K562 (cell line): ENCODE data around the gene HARS1. TPM values are rescaled to one million over a fixed set of nuclear protein-coding genes. Genes with fewer than 3 reads are reported as not detected.
A peak's percentile ranks its signal among the peaks of the same experiment; 100 is the strongest.

Source experiments
- CEBPB ChIP-seq: fragments of 450-650 bp; IDR thresholded peaks from 2 replicates; pipeline ENCODE4 v1.6.1; 2016; ENCODE audit warnings: missing genetic modification characterization, missing compliant biosample characterization
- CEBPG ChIP-seq, 3 experiments: fragments of 200-800 bp in 1 of 3; sonication (Bioruptor generic) in 1 of 3; sonication (generic) in 1 of 3; formaldehyde crosslinking in 1 of 3; IDR thresholded peaks in 2 of 3; conservative IDR thresholded peaks in 1 of 3; 2 replicates each; pipeline versions ENCODE4 v1.6.1 to v1.8.0; 2016 to 2022; ENCODE audit warnings: missing compliant biosample characterization in 2 of 3, missing genetic modification characterization in 2 of 3, mild to moderate bottlenecking in 1 of 3, missing genetic modification reagents in 1 of 3
- EHMT2 ChIP-seq: fragments of 450-650 bp; IDR thresholded peaks from 2 replicates; pipeline ENCODE4 v1.6.1; 2018; ENCODE audit warnings: antibody characterized with exemption
- ELF4 ChIP-seq: fragments of 450-650 bp; formaldehyde crosslinking; IDR thresholded peaks from 2 replicates; pipeline ENCODE4 v1.4.0; 2022; ENCODE audit warnings: missing genetic modification characterization
- ETV1 ChIP-seq: fragments of 450-650 bp; conservative IDR thresholded peaks from 2 replicates; pipeline ENCODE4 v1.6.1; 2016; ENCODE audit warnings: missing genetic modification characterization, control low read depth, low read depth, missing compliant biosample characterization
- FOXO4 ChIP-seq: fragments of 450-650 bp; formaldehyde crosslinking; IDR thresholded peaks from 2 replicates; pipeline ENCODE4 v1.4.0; 2020; ENCODE audit warnings: mild to moderate bottlenecking, moderate library complexity
- FUS ChIP-seq: fragments of 200-400 bp; formaldehyde crosslinking; optimal IDR thresholded peaks from 2 replicates; pipeline ENCODE3; 2017; ENCODE audit warnings: low read depth, low read length
- GATA2 ChIP-seq: sonication (generic); formaldehyde crosslinking; IDR thresholded peaks from 2 replicates; pipeline ENCODE4 v1.4.0; 2020; ENCODE audit warnings: mild to moderate bottlenecking, missing genetic modification reagents
- HIVEP1 ChIP-seq: fragments of 250-450 bp; sonication (Bioruptor Pico); IDR thresholded peaks from 2 replicates; pipeline ENCODE4 v1.4.0; 2020; ENCODE audit warnings: mild to moderate bottlenecking
- HMGXB4 ChIP-seq: sonication (generic); formaldehyde crosslinking; IDR thresholded peaks from 2 replicates; pipeline ENCODE4 v1.8.1; 2023; ENCODE audit warnings: mild to moderate bottlenecking, missing genetic modification reagents
- MEF2A ChIP-seq: IDR thresholded peaks from 2 replicates; pipeline ENCODE4 v1.6.1; 2011; ENCODE audit warnings: low read depth, mild to moderate bottlenecking, low read length, moderate library complexity; ENCODE audit not compliant: control insufficient read depth
- MEIS2 ChIP-seq: fragments of 450-650 bp; IDR thresholded peaks from 2 replicates; pipeline ENCODE4 v1.6.1; 2014; ENCODE audit warnings: mild to moderate bottlenecking; ENCODE audit not compliant: partially characterized antibody
- PHB ChIP-seq: fragments of 250-450 bp; sonication (Bioruptor Pico); IDR thresholded peaks from 2 replicates; pipeline ENCODE4 v1.5.0; 2021
- POU5F1 ChIP-seq: fragments of 150-350 bp; IDR thresholded peaks from 2 replicates; pipeline ENCODE4 v1.6.1; 2014; ENCODE audit warnings: borderline replicate concordance, low read length, low read depth, mild to moderate bottlenecking; ENCODE audit not compliant: partially characterized antibody
- PRMT5 ChIP-seq: sonication (generic); formaldehyde crosslinking; IDR thresholded peaks from 2 replicates; pipeline ENCODE4 v1.5.0; 2020; ENCODE audit warnings: missing genetic modification reagents
- RBFOX2 ChIP-seq: fragments of 200-400 bp; formaldehyde crosslinking; IDR thresholded peaks from 2 replicates; pipeline ENCODE4 v1.6.1; 2017; ENCODE audit warnings: low read depth, mild to moderate bottlenecking, low read length, moderate library complexity
- RBM22 ChIP-seq: fragments of 200-400 bp; formaldehyde crosslinking; IDR thresholded peaks from 2 replicates; pipeline ENCODE4 v1.6.1; 2018; ENCODE audit warnings: low read length, low read depth; ENCODE audit not compliant: poor library complexity, severe bottlenecking
- RFX5 ChIP-seq: IDR thresholded peaks from 2 replicates; pipeline ENCODE4 v1.6.1; 2011; ENCODE audit warnings: low read depth, mild to moderate bottlenecking, improper control_type of control experiment, low read length
- SPI1 ChIP-seq: IDR thresholded peaks from 2 replicates; pipeline ENCODE4 v1.6.1; 2011; ENCODE audit warnings: low read depth, low read length, control low read depth, borderline replicate concordance
- TBP ChIP-seq: optimal IDR thresholded peaks from 2 replicates; pipeline ENCODE3; 2011; ENCODE audit warnings: low read depth, low read length, improper control_type of control experiment
- TRIM28 ChIP-seq: fragments of 450-650 bp; IDR thresholded peaks from 2 replicates; pipeline ENCODE4 v1.6.1; 2017
- ZKSCAN8 ChIP-seq: fragments of 200-800 bp; sonication (Bioruptor generic); IDR thresholded peaks from 2 replicates; pipeline ENCODE4 v1.6.1; 2016; ENCODE audit warnings: missing genetic modification characterization, missing compliant biosample characterization
- ZNF263 ChIP-seq: sonication (generic); formaldehyde crosslinking; IDR thresholded peaks from 2 replicates; pipeline ENCODE4 v1.8.0; 2022; ENCODE audit warnings: mild to moderate bottlenecking, missing genetic modification reagents, borderline replicate concordance
- ZNF740 ChIP-seq, 3 experiments: fragments of 200-800 bp in 1 of 3; sonication (Bioruptor generic) in 1 of 3; sonication (generic) in 1 of 3; formaldehyde crosslinking in 1 of 3; IDR thresholded peaks; 2 replicates each; pipeline versions ENCODE4 v1.6.1 to v1.8.0; 2016 to 2022; ENCODE audit warnings: mild to moderate bottlenecking in 2 of 3, missing compliant biosample characterization in 2 of 3, missing genetic modification characterization in 2 of 3, missing genetic modification reagents in 1 of 3
- polyA plus RNA-seq, 8 experiments: library from polyadenylated mRNA; depleted of rRNA in 4 of 8; stranded (reverse) in 5 of 8; unstranded in 3 of 8; fragments of >200 nt; fragmentation: Nextera tagmentation in 2 of 8; fragmentation: Illumina TruSeq in 1 of 8; extraction: Ambion mirVana in 2 of 8; extraction: Trizol in 1 of 8; gene quantifications; 2 replicates each; pipeline versions ENCODE4 v1.2.1 to v1.2.3, GENCODE V29; 2011 to 2014; ENCODE audit warnings: inconsistent platforms in 1 of 8, missing spikeins in 1 of 8
- total RNA-seq, 7 experiments: library from RNA; depleted of rRNA in 6 of 7; stranded (reverse); fragments of >200 nt in 6 of 7; fragmentation: Illumina TruSeq in 2 of 7; extraction: Trizol in 2 of 7; gene quantifications; 2 replicates each; pipeline versions ENCODE4 v1.2.1 to v1.2.3, GENCODE V29; 2011 to 2021; ENCODE audit warnings: low replicate concordance in 1 of 7

HARS1 gene
- total and polyA plus RNA-seq, 9 of the 15 experiments (the other 6 are each of a cell fraction or from before 2014, with no cell fraction given) = 13.5 to 88.5 (median 75.2) TPM

GRCh38 chr5:140710899-140711552, 19.9 kb upstream of the HARS1 start (continued):
- TF ChIP-seq HMGXB4 = no peak
- peak; percentile 65 for TF ChIP-seq RBFOX2
- no peak for TF ChIP-seq CEBPG (CRISPR knock-in tag; IDR thresholded peaks at IDR 0.05)
- TF ChIP-seq CEBPG (tag; conservative IDR thresholded peaks at IDR 0.05 in 1 of 2, IDR thresholded peaks at IDR 0.05 in 1 of 2) = no peak
- TF ChIP-seq HIVEP1 (CRISPR knock-in tag) = no peak
- peak; percentile 92 for TF ChIP-seq EHMT2
- TF ChIP-seq POU5F1 = no peak
- peak; percentile 81 for TF ChIP-seq MEIS2
- TF ChIP-seq FOXO4 (CRISPR knock-in tag) = no peak
- TF ChIP-seq ZKSCAN8 = 0 out of 2 replicates have a peak, but pooled peaks have one; percentile 47
- no peak for TF ChIP-seq SPI1
- peak; percentile 65 for TF ChIP-seq RBM22
- no peak for TF ChIP-seq PHB
- 0 out of 2 replicates have a peak, but pooled peaks have one; percentile 42 for TF ChIP-seq MEF2A
- TF ChIP-seq ETV1 (tag) = 0 out of 2 replicates have a peak, but pooled peaks have one; percentile 8
- TF ChIP-seq ZNF740 (CRISPR knock-in tag; IDR thresholded peaks at IDR 0.05) = no peak
- TF ChIP-seq ZNF740 (tag; IDR thresholded peaks at IDR 0.05) = no peak
- TF ChIP-seq ELF4 (CRISPR knock-in tag) = no peak
- no peak for TF ChIP-seq TRIM28
- TF ChIP-seq GATA2 (CRISPR knock-in tag) = no peak
- peak; percentile 68; the same call in 1 of the 2 replicates for TF ChIP-seq RFX5
- TF ChIP-seq ZNF263 = no peak; the same call in 1 of the 2 replicates
- no peak; the same call in 1 of the 2 replicates for TF ChIP-seq CEBPB (tag)
- TF ChIP-seq TBP = peak; percentile 99
- no peak for TF ChIP-seq PRMT5 (CRISPR knock-in tag)
- no peak for TF ChIP-seq FUS
